Esophagus squamous epithelium (tissue), 5 donors: ENCODE data around the gene PPIL3. TPM values are rescaled to one million over a fixed set of nuclear protein-coding genes. Genes with fewer than 3 reads are reported as not detected.

ENCODE experiments used
- DNase-seq: peaks from one replicate; lab custom pipeline; 2025; lab: John Stamatoyannopoulos, UW
- H3K27ac ChIP-seq, 4 donors: fragments of 200-600 bp; sonication (generic); one replicate each; pipeline ENCODE4 v1.5.1; 2016 to 2019; ENCODE audit warnings: mild to moderate bottlenecking in 1 of 4
- H3K27me3 ChIP-seq, 4 donors: fragments of 200-600 bp; sonication (generic); 1 replicate in 3 of 4; 2 replicates in 1 of 4; pipeline versions ENCODE4 v1.5.1 to v1.6.0; 2017 to 2021; ENCODE audit warnings: antibody characterized with exemption in 1 of 4
- H3K36me3 ChIP-seq, 3 donors: fragments of 200-600 bp; sonication (generic); one replicate each; pipeline ENCODE4 v1.5.1; 2016 to 2019
- H3K4me1 ChIP-seq, 3 donors: fragments of 200-600 bp; sonication (generic); one replicate each; pipeline ENCODE4 v1.5.1; 2017 to 2019
- H3K4me3 ChIP-seq, 4 donors: fragments of 200-600 bp; sonication (generic); 1 replicate in 3 of 4; 2 replicates in 1 of 4; pipeline ENCODE4 v1.5.1; 2016 to 2019; ENCODE audit warnings: mild to moderate bottlenecking in 2 of 4, moderate library complexity in 1 of 4
- H3K9me3 ChIP-seq, 3 donors: fragments of 200-600 bp; sonication (generic); one replicate each; pipeline ENCODE4 v1.5.1; 2016 to 2019
- POLR2A ChIP-seq, 4 donors: fragments of 450-650 bp; IDR thresholded peaks; one replicate each; pipeline ENCODE4 v1.6.1; 2017; ENCODE audit warnings: antibody characterized with exemption in 4 of 4, mild to moderate bottlenecking in 4 of 4, moderate library complexity in 3 of 4
- WGBS, 2 donors: methylation state at CpG; one replicate each; pipeline ENCODE4 v1.1.5; 2018; 5-methylcytosine and 5-hydroxymethylcytosine counted together
- intact Hi-C: fragments of 100-400 bp; cut with DNase I; formaldehyde crosslinking; loops from one replicate; pipeline ENCODE4 v1.15.0; 2022
- total RNA-seq, 4 donors: library from RNA; depleted of rRNA; stranded (reverse); fragments of >200 nt; gene quantifications; one replicate each; pipeline ENCODE4 v1.1.0, GENCODE V29; 2016
- TF ChIP-seq, protein P1 (sequence below), 6 experiments: fragments of 450-650 bp in 4 of 6; fragments of 200-600 bp in 2 of 6; sonication (generic) in 2 of 6; IDR thresholded peaks; one replicate each; pipeline ENCODE4 v1.5.1; 2016 to 2019; ENCODE audit warnings: antibody characterized with exemption in 6 of 6, mild to moderate bottlenecking in 4 of 6, moderate library complexity in 4 of 6
- donor health status: DM: yes; HTN: yes; CAD: no.

Gene PPIL3
- total RNA-seq, 4 donors from 2014 or later = 10.2 to 31.5 (median 12.8) TPM

DNA sequence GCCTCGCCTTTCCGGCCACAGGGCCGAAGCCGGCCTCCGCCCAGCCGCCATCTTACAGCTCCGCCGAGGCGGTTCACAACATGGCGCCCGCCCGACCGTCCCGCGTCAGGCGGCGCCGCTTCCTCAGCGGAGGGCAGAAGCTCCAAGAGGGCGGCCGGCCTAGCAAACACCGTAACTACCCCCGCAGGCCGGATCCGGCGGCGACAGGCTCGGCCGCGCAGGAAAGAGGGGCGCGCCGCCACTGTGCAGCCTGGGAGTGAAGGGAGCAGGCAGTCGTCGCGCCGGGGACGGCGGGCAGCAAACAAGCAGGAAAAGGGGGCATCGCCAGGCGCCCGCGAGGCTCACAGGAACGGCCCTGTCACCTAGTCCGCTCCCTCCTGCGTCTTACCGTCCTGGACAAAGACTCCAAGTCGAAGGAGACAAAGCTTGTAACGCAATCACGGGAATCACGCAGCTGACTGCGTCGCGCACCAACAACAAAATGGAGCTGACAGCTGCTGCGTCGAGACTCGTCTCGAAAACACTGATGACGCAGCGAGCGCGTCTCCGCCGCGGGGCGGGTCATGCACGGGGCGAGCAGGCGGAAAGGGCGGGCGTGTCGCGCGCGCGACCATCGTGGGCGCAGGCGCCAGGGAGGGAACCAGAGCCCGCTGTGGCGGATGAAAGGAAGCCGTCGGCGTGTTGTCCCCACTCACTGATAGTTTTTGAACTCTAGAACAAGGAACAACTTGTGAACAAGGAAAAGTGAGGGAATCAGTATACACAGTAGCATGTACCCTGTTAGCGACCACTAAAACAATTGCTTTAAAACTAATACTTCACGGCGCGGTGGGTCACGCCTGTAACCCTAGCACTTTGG is 24.5 kb downstream of the PPIL3 start, which contains the start of gene CLK1:
TSS of gene CLK1 (minus strand) at position 483 of the 859 bp plus-strand sequence. CDS start 2,796 bp downstream, outside the sequence.
- H3K27ac ChIP-seq = peak within 1 kb of the TSS; percentile 99 to 100 (median 100)
- no peaks in the 10 kb centered on the region for H3K27me3 ChIP-seq
- intact Hi-C loops = loop anchor here (5.0 kb wide), 1 partner anchor 52 kb away; the partner anchor contains the start of gene BZW1
- peaks cover 0 to 20% (median 9%) of the 10 kb centered on the region in 3 donors for H3K36me3 ChIP-seq
- H3K9me3 ChIP-seq = no peaks in the 10 kb centered on the region
- TF ChIP-seq POLR2A (IDR thresholded peaks at IDR 0.05) = peak; percentile 36 to 100 (median 99)
- TF ChIP-seq, protein P1, sequence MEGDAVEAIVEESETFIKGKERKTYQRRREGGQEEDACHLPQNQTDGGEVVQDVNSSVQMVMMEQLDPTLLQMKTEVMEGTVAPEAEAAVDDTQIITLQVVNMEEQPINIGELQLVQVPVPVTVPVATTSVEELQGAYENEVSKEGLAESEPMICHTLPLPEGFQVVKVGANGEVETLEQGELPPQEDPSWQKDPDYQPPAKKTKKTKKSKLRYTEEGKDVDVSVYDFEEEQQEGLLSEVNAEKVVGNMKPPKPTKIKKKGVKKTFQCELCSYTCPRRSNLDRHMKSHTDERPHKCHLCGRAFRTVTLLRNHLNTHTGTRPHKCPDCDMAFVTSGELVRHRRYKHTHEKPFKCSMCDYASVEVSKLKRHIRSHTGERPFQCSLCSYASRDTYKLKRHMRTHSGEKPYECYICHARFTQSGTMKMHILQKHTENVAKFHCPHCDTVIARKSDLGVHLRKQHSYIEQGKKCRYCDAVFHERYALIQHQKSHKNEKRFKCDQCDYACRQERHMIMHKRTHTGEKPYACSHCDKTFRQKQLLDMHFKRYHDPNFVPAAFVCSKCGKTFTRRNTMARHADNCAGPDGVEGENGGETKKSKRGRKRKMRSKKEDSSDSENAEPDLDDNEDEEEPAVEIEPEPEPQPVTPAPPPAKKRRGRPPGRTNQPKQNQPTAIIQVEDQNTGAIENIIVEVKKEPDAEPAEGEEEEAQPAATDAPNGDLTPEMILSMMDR (IDR thresholded peaks at IDR 0.05) = peak in 1 of 6 experiments; percentile 15
- peak within 1 kb of the TSS; percentile 81 to 100 (median 94) for H3K4me3 ChIP-seq
- DNase-seq = peak; percentile 85
- peaks cover 7 to 57% (median 19%) of the 10 kb centered on the region in 3 donors for H3K4me1 ChIP-seq
- WGBS, 2 donors = 1 to 2% methylated on average over 26 to 42 of the region's 89 CpGs

DNA sequence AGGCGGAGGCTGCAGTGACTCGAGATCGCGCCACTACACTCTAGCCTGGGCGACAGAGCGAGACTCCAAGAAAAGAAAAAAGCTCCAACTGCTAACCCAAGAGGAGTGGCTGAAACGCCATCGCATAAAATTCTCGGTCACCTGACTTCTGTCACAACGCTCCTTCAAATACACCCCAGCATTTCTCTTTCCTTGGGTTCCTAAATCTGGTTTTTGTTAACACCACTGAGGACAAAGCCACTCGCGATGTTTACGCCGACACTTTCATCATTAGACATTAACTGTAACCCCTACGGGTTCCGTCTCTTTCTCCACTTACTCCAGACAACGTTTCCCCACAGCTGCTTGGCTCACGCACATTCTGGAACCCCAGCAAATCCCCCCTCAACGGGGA is 25.1 kb downstream of the PPIL3 start:
- no peaks in the 10 kb centered on the region for H3K9me3 ChIP-seq
- no peaks in the 10 kb centered on the region for H3K27me3 ChIP-seq
- no peak for DNase-seq
- peaks cover 14 to 64% (median 25%) of the 10 kb centered on the region in 3 donors for H3K4me1 ChIP-seq
- peak overlapping the region; percentile 81 to 100 (median 94) for H3K4me3 ChIP-seq
- 1% methylated on average over 16 to 19 of the region's 19 CpGs for WGBS, 2 donors
- H3K36me3 ChIP-seq = peaks cover 3 to 26% (median 16%) of the 10 kb centered on the region in 3 donors
- TF ChIP-seq POLR2A (IDR thresholded peaks at IDR 0.05) = no peak
- TF ChIP-seq, protein P1 (IDR thresholded peaks at IDR 0.05) = no peak
- peak overlapping the region; percentile 99 to 100 (median 100) for H3K27ac ChIP-seq
- intact Hi-C loops = loop anchor here (5.0 kb wide), 1 partner anchor 51 kb away; the partner anchor contains the start of gene BZW1

DNA sequence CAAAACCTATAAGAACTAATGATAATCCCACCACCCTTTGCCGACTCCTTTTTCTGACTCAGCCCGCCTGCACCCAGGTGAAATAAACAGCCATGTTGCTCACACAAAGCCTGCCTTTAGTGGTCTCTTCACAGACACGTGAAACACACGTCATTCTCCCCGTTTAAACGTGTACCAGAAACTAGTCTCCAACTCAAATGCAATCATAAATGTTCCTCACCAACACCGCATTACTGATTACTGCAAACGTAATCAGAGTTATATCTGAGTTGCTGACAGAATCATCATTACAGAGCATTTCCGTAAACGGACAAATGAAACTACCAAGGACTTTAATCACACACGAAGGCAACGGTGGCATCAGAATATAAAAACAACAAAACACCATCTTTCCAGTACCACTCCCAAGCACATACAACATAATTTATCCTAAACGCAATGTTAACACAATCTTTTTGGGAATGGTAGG is 26.3 kb downstream of the PPIL3 start:
- TF ChIP-seq POLR2A (IDR thresholded peaks at IDR 0.05) = peak in 1 of 4 donors; percentile 61
- TF ChIP-seq, protein P1 (IDR thresholded peaks at IDR 0.05) = no peak
- 0% methylated on average over 13 of the region's 13 CpGs for WGBS, 2 donors
- intact Hi-C loops = loop anchor here (5.0 kb wide), 1 partner anchor 50 kb away; the partner anchor contains the start of gene BZW1
- peaks cover 15 to 39% (median 27%) of the 10 kb centered on the region in 3 donors for H3K36me3 ChIP-seq
- H3K9me3 ChIP-seq = no peaks in the 10 kb centered on the region
- H3K27me3 ChIP-seq = no peaks in the 10 kb centered on the region
- DNase-seq = no peak
- H3K27ac ChIP-seq = peak overlapping the region; percentile 99 to 100 (median 100)
- peaks cover 17 to 75% (median 27%) of the 10 kb centered on the region in 3 donors for H3K4me1 ChIP-seq
- H3K4me3 ChIP-seq = peak overlapping the region; percentile 81 to 100 (median 94)

DNA sequence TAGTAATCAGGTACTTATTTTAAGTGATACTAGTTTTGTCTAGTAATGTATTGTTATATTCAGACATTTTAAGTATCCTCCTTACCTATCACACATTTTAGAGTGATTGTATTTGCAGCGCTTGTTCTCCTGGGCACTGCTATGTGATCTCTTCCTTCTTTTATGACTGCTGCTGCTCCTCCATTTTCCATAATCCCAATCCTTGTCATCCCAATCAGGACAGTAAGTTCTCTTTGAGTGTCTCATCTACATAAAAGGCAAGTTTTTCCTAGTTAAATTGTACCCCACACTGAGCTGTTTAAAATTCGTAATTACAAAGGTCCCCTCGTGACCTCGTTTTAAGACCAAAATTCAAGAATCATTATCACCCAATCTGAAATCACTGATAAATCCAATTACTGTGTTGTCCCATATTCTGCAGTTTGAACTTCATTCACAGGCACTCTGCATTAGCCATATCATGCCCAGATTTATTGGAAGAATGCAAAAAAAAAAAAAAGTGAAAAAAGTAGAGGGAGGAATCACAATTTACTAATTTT is 27.2 kb downstream of the PPIL3 start:
- intact Hi-C loops = loop anchor here (5.0 kb wide), 1 partner anchor 49 kb away; the partner anchor contains the start of gene BZW1
- WGBS, 2 donors = 3 to 5% methylated on average over 4 of the region's 4 CpGs
- peak overlapping the region; percentile 99 to 100 (median 100) for H3K27ac ChIP-seq
- no peak for DNase-seq
- H3K36me3 ChIP-seq = peaks cover 24 to 47% (median 27%) of the 10 kb centered on the region in 3 donors
- TF ChIP-seq POLR2A (IDR thresholded peaks at IDR 0.05) = no peak
- H3K9me3 ChIP-seq = no peaks in the 10 kb centered on the region
- H3K4me1 ChIP-seq = peaks cover 17 to 75% (median 27%) of the 10 kb centered on the region in 3 donors
- H3K27me3 ChIP-seq = no peaks in the 10 kb centered on the region
- H3K4me3 ChIP-seq = peak overlapping the region; percentile 81 to 100 (median 94)

DNA sequence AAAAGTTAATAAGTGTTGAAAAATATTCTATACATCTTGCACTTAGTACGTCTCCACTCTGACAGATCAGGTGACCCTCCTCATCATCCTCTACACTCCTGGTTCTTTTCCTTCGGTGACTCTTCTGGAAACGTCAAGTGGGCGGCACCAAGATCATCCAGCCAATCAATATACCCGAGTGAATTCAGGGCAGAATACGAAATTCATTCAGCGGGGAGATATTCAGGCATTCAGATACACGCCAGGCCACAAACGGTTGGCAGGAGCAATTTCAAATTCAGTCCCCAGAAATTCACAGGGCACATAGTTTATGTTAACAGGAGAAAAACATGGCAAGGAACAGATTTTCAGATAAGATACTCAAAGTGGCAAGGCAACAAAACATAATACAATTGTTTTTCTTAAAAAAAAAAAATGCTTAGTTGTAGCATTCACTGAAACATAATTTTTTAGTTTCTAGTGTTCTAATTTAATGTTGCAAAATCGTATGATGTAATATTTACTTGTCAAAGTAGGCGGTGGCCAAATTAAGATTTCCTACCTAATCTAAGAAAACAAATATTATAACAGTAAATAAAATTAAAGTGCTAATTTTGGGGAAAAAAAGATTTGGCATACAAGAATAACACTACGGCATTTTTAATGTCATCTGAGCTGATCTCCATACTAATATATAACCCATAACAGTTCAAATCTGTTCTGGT is 28.6 kb downstream of the PPIL3 start:
- peak overlapping the region in 3 of 4 donors; percentile 81 to 97 (median 91) for H3K4me3 ChIP-seq
- H3K27me3 ChIP-seq = no peaks in the 10 kb centered on the region
- TF ChIP-seq, protein P1 (IDR thresholded peaks at IDR 0.05) = no peak
- TF ChIP-seq POLR2A (IDR thresholded peaks at IDR 0.05) = no peak
- H3K4me1 ChIP-seq = peaks cover 17 to 74% (median 21%) of the 10 kb centered on the region in 3 donors
- intact Hi-C loops = loop anchor here (5.0 kb wide), 1 partner anchor 48 kb away; the partner anchor contains the start of gene BZW1
- peaks cover 38 to 62% (median 41%) of the 10 kb centered on the region in 3 donors for H3K36me3 ChIP-seq
- H3K9me3 ChIP-seq = no peaks in the 10 kb centered on the region
- 26 to 37% methylated on average over 11 to 12 of the region's 12 CpGs for WGBS, 2 donors
- H3K27ac ChIP-seq = peak overlapping the region in 3 of 4 donors; percentile 24 to 100 (median 99)
- DNase-seq = no peak
